ENCODE results near the gene PLEKHA7. TPM values are rescaled to one million over a fixed set of nuclear protein-coding genes. Genes with fewer than 3 reads are reported as not detected.
A peak's percentile ranks its signal among the peaks of the same experiment; 100 is the strongest.
"Not testable (repeated sequence)": the region's sequence is repeated elsewhere in the genome, so short reads cannot be mapped to it uniquely, and the experiment has no call there.

PLEKHA7 gene
- total RNA-seq, 1 experiment from 2014 or later: 0.29 TPM

GRCh38 chr11:16945671-16946469 lies 68.3 kb downstream of the PLEKHA7 start:
- DNase-seq (ENCODE audit: low read depth): peak; percentile 44

GRCh38 chr11:16942911-16943310 lies 71.3 kb downstream of the PLEKHA7 start:
- DNase-seq (ENCODE audit: low read depth): no peak

- DNase-seq (ENCODE audit: low read depth): no peak
Observed at GRCh38 chr11:16942342-16942741, 71.9 kb downstream of the PLEKHA7 start.

- DNase-seq (ENCODE audit: low read depth): no peak
Observed at GRCh38 chr11:16941935-16942334, 72.3 kb downstream of the PLEKHA7 start.

GRCh38 chr11:16938061-16938460 lies 76.2 kb downstream of the PLEKHA7 start:
- no peak for DNase-seq (ENCODE audit: low read depth)

GRCh38 chr11:16936643-16937042 lies 77.6 kb downstream of the PLEKHA7 start:
- DNase-seq (ENCODE audit: low read depth): no peak

GRCh38 chr11:16935518-16936302 lies 78.5 kb downstream of the PLEKHA7 start:
- DNase-seq (ENCODE audit: low read depth): peak; percentile 29

GRCh38 chr11:16933756-16934603 lies 80.2 kb downstream of the PLEKHA7 start:
- DNase-seq (ENCODE audit: low read depth): no peak

- DNase-seq (ENCODE audit: low read depth): no peak
Observed at GRCh38 chr11:16933291-16933690, 80.9 kb downstream of the PLEKHA7 start.

- DNase-seq (ENCODE audit: low read depth): no peak
Observed at GRCh38 chr11:16928044-16928443, 86.2 kb downstream of the PLEKHA7 start.

GRCh38 chr11:16926883-16927626 lies 87.2 kb downstream of the PLEKHA7 start:
- no peak for DNase-seq (ENCODE audit: low read depth)

GRCh38 chr11:16925561-16926065 lies 88.6 kb downstream of the PLEKHA7 start:
- no peak for DNase-seq (ENCODE audit: low read depth)

- DNase-seq (ENCODE audit: low read depth): no peak
Observed at GRCh38 chr11:16924826-16925560, 89.2 kb downstream of the PLEKHA7 start.

GRCh38 chr11:16924462-16924825 lies 89.8 kb downstream of the PLEKHA7 start:
- DNase-seq (ENCODE audit: low read depth): no peak

- DNase-seq (ENCODE audit: low read depth): no peak
Observed at GRCh38 chr11:16923987-16924386, 90.2 kb downstream of the PLEKHA7 start.

GRCh38 chr11:16921668-16922067 lies 92.5 kb downstream of the PLEKHA7 start:
- DNase-seq (ENCODE audit: low read depth): no peak

GRCh38 chr11:16921019-16921418 lies 93.2 kb downstream of the PLEKHA7 start:
- DNase-seq (ENCODE audit: low read depth): no peak

GRCh38 chr11:16920559-16920958 lies 93.7 kb downstream of the PLEKHA7 start:
- DNase-seq (ENCODE audit: low read depth): no peak

GRCh38 chr11:16918543-16919182 lies 95.6 kb downstream of the PLEKHA7 start:
- DNase-seq (ENCODE audit: low read depth): not testable (repeated sequence)

- DNase-seq (ENCODE audit: low read depth): no peak
Observed at GRCh38 chr11:16917941-16918340, 96.3 kb downstream of the PLEKHA7 start.

Data from LHCN-M2 (cell line).